Natural killer cell (primary cell): ENCODE results near the gene HCST. TPM values are rescaled to one million over a fixed set of nuclear protein-coding genes. Genes with fewer than 3 reads are reported as not detected.

Experiments used
- ATAC-seq, 3 donors: fragments of 150-1000 bp in 2 of 3; fragments of 200-7000 bp in 1 of 3; cut with Tn5 transposase; 1 replicate in 1 of 3; 2 replicates in 2 of 3; pipeline ENCODE4 v1.10.0; 2021; ENCODE audit warnings: mild to moderate bottlenecking in 2 of 3, moderate library complexity in 2 of 3
- DNase-seq, 2 donors: peaks; one replicate each; pipeline versions ENCODE4 v3.0.0 to v3.0.0-alpha.2; 2013 to 2021; ENCODE audit warnings: mixed read lengths in 1 of 2
- H3K27ac ChIP-seq: one replicate; pipeline ENCODE4 v1.5.1; 2013; ENCODE audit warnings: mild to moderate bottlenecking, low read length
- H3K27me3 ChIP-seq: one replicate; pipeline ENCODE4 v1.6.1; 2013; ENCODE audit warnings: low read length; ENCODE audit not compliant: control insufficient read depth, insufficient read depth
- H3K36me3 ChIP-seq: one replicate; pipeline ENCODE4 v1.6.1; 2013; ENCODE audit warnings: low read length; ENCODE audit not compliant: control insufficient read depth, insufficient read depth
- H3K4me1 ChIP-seq: one replicate; pipeline ENCODE4 v1.6.1; 2013; ENCODE audit warnings: low read length; ENCODE audit not compliant: control insufficient read depth, insufficient read depth
- H3K4me3 ChIP-seq: one replicate; pipeline ENCODE4 v1.5.1; 2013; ENCODE audit warnings: low read length
- H3K9me3 ChIP-seq: one replicate; pipeline ENCODE4 v1.6.1; 2013; ENCODE audit warnings: low read length; ENCODE audit not compliant: control insufficient read depth, insufficient read depth
- H3K27ac Mint-ChIP-seq, 2 donors: one replicate each; pipeline ENCODE4 v1.8.0; 2022; ENCODE audit warnings: mild to moderate bottlenecking in 2 of 2, mixed read lengths in 2 of 2, moderate library complexity in 1 of 2
- H3K27me3 Mint-ChIP-seq, 2 donors: one replicate each; pipeline ENCODE4 v1.8.0; 2022; ENCODE audit warnings: low read depth in 2 of 2, mixed read lengths in 2 of 2
- H3K36me3 Mint-ChIP-seq: one replicate; pipeline ENCODE4 v1.8.0; 2022; ENCODE audit warnings: mixed read lengths
- H3K4me1 Mint-ChIP-seq, 2 donors: one replicate each; pipeline ENCODE4 v1.8.0; 2022; ENCODE audit warnings: mixed read lengths in 2 of 2
- H3K4me3 Mint-ChIP-seq: one replicate; pipeline ENCODE4 v1.8.0; 2022; ENCODE audit warnings: mild to moderate bottlenecking, moderate library complexity, mixed read lengths
- H3K9me3 Mint-ChIP-seq, 2 donors: one replicate each; pipeline ENCODE4 v1.8.0; 2022; ENCODE audit warnings: mixed read lengths in 2 of 2
- WGBS: methylation state at CpG from one replicate; pipeline ENCODE4 v1.1.7; 2013; ENCODE audit warnings: missing lambda C conversion rate; ENCODE audit not compliant: insufficient coverage; 5-methylcytosine and 5-hydroxymethylcytosine counted together
- intact Hi-C: fragments of 100-400 bp; cut with micrococcal nuclease; formaldehyde crosslinking; loops from one replicate; pipeline ENCODE4 v1.14.2; 2022
- total RNA-seq, 4 donors: library from RNA; stranded (reverse); fragments of 120-200 nt in 1 of 4; gene quantifications; one replicate each; pipeline versions ENCODE4 v1.2.3 to v1.2.4, GENCODE V29; 2013 to 2022
- TF ChIP-seq, protein P1 (sequence below): fragments of 200-600 bp; IDR thresholded peaks from one replicate; pipeline ENCODE4 v1.8.0; 2022; ENCODE audit warnings: antibody characterized with exemption

Gene HCST
- total RNA-seq, 3 donors from 2014 or later (not counting 1 experiment from before 2014, with no cell fraction given), result 281 to 307 (median 296) TPM

DNA sequence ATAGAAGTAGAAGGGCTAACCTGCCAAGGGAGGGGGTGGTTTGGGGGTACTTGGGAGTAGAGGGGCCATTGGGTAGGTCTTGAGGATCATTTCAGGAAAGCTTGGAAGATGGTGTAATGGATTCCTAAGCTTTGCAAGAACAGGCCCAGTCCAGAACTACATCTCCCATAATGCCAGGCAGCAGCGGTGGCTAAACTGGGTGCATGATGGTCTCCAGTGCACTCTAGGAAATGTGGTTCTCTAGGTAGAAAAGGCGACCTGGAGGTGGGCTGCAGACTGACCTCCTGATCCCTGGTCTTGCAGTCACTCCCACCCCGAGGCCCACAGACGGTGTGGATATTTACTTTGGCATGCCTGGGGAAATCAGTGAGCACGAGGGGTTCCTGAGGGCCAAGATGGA lies 30.1 kb upstream of the HCST start:
- 90% methylated on average over 5 of the region's 5 CpGs for WGBS
- Mint-ChIP-seq H3K27me3 (peaks cover 38 to 40% of the 10 kb centered on the region in 2 donors), H3K4me3 (no peak overlapping the region), H3K36me3 (no peaks in the 10 kb centered on the region), H3K9me3 (no peaks in the 10 kb centered on the region), H3K27ac (no peak overlapping the region), H3K4me1 (peaks cover 10 to 17% of the 10 kb centered on the region in 2 donors)
- no peak overlapping the region for H3K4me3 ChIP-seq
- H3K9me3 ChIP-seq, result no peaks in the 10 kb centered on the region
- peaks cover 35% of the 10 kb centered on the region for H3K27me3 ChIP-seq
- ATAC-seq (no peak), DNase-seq (no peak)
- no peaks in the 10 kb centered on the region for H3K36me3 ChIP-seq
- H3K27ac ChIP-seq, result no peak overlapping the region
- TF ChIP-seq, protein P1, sequence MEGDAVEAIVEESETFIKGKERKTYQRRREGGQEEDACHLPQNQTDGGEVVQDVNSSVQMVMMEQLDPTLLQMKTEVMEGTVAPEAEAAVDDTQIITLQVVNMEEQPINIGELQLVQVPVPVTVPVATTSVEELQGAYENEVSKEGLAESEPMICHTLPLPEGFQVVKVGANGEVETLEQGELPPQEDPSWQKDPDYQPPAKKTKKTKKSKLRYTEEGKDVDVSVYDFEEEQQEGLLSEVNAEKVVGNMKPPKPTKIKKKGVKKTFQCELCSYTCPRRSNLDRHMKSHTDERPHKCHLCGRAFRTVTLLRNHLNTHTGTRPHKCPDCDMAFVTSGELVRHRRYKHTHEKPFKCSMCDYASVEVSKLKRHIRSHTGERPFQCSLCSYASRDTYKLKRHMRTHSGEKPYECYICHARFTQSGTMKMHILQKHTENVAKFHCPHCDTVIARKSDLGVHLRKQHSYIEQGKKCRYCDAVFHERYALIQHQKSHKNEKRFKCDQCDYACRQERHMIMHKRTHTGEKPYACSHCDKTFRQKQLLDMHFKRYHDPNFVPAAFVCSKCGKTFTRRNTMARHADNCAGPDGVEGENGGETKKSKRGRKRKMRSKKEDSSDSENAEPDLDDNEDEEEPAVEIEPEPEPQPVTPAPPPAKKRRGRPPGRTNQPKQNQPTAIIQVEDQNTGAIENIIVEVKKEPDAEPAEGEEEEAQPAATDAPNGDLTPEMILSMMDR, result no peak
- H3K4me1 ChIP-seq, result peaks cover 19% of the 10 kb centered on the region
- intact Hi-C loops, result no loop called here

DNA sequence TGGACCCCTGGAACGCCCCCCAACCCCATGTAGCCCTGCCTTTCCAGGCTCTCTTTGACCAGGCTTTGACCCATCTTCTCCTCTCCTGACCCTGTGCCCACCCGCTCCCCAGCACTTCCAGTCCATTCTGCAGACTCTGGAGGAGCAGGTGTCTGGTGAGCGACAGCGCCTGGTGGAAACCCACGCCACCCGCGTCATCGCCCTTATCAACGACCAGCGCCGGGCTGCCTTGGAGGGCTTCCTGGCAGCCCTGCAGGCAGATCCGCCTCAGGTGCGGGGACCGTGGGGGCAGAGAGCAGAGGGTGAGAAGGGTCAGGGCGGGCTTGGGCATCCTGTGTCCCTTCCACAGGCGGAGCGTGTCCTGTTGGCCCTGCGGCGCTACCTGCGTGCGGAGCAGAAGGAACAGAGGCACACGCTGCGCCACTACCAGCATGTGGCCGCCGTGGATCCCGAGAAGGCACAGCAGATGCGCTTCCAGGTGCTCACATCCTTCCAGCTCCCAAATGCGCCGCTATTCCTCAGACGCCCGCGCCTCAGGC lies 27.9 kb upstream of the HCST start:
- no peaks in the 10 kb centered on the region for H3K36me3 ChIP-seq
- Mint-ChIP-seq H3K9me3 (no peaks in the 10 kb centered on the region), H3K4me3 (no peak overlapping the region), H3K4me1 (peaks cover 10% of the 10 kb centered on the region in 2 donors), H3K27ac (no peak overlapping the region), H3K36me3 (no peaks in the 10 kb centered on the region), H3K27me3 (peaks cover 38 to 39% of the 10 kb centered on the region in 2 donors)
- ATAC-seq (no peak), DNase-seq (no peak)
- 93% methylated on average over 32 of the region's 32 CpGs for WGBS
- peaks cover 10% of the 10 kb centered on the region for H3K4me1 ChIP-seq
- intact Hi-C loops, result no loop called here
- H3K9me3 ChIP-seq, result no peaks in the 10 kb centered on the region
- peaks cover 29% of the 10 kb centered on the region for H3K27me3 ChIP-seq
- no peak overlapping the region for H3K4me3 ChIP-seq
- no peak overlapping the region for H3K27ac ChIP-seq
- TF ChIP-seq, protein P1, result no peak

DNA sequence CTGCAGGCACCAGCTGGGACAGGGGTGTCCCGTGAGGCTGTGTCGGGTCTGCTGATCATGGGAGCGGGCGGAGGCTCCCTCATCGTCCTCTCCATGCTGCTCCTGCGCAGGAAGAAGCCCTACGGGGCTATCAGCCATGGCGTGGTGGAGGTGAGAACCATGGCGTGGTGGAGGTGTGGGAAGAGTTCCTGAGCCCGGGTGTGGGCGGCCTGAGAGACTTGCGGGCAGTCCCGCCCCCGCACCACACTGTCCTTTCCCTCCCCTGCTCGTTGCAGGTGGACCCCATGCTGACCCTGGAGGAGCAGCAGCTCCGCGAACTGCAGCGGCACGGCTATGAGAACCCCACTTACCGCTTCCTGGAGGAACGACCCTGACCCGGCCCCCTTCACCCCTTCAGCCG lies 23.3 kb upstream of the HCST start:
- Mint-ChIP-seq H3K27me3 (peaks cover 22 to 29% of the 10 kb centered on the region in 2 donors), H3K4me3 (no peak overlapping the region), H3K9me3 (no peaks in the 10 kb centered on the region), H3K36me3 (no peaks in the 10 kb centered on the region), H3K27ac (no peak overlapping the region), H3K4me1 (peaks cover 12% of the 10 kb centered on the region in 2 donors)
- WGBS, result 32% methylated on average over 23 of the region's 23 CpGs
- ATAC-seq (no peak), DNase-seq (no peak)
- H3K27me3 ChIP-seq, result peaks cover 14% of the 10 kb centered on the region
- intact Hi-C loops, result no loop called here
- H3K36me3 ChIP-seq, result no peaks in the 10 kb centered on the region
- no peak overlapping the region for H3K4me3 ChIP-seq
- H3K4me1 ChIP-seq, result peaks cover 3% of the 10 kb centered on the region
- H3K27ac ChIP-seq, result no peak overlapping the region
- TF ChIP-seq, protein P1, result no peak
- H3K9me3 ChIP-seq, result no peaks in the 10 kb centered on the region

DNA sequence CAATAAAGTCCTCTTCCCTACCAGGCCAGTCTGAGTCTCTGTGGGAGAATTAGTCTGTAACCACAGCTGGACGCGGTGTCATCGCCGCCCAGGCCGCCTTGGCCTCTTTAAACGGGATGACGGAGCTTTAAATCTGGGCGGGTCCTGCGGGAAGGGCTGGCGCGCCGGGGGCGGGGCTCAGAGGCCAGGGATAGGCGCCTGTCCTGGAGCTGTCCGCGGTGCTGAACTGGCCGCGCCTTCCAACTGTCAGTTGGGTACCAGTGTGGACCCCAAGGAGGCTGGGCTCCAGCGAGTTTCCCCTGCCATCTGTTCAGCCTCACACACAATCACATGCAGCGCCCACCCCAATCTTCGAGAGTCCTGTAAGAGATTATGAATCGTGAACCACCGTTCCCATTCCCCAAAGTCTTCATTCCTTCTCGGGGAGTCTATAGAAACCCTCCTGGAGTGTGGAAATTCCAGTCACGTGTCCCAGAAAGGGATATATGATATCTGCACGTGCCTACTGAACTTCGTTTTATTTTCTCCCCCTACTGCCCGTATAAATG lies 22.5 kb upstream of the HCST start:
- Mint-ChIP-seq H3K27ac (peak overlapping the region in 1 of 2 donors; percentile 46), H3K4me1 (peaks cover 12% of the 10 kb centered on the region in 2 donors), H3K36me3 (no peaks in the 10 kb centered on the region), H3K9me3 (no peaks in the 10 kb centered on the region), H3K27me3 (peaks cover 22 to 28% of the 10 kb centered on the region in 2 donors), H3K4me3 (no peak overlapping the region)
- no peak overlapping the region for H3K4me3 ChIP-seq
- intact Hi-C loops, result no loop called here
- no peaks in the 10 kb centered on the region for H3K9me3 ChIP-seq
- H3K27me3 ChIP-seq, result peaks cover 14% of the 10 kb centered on the region
- H3K4me1 ChIP-seq, result peaks cover 3% of the 10 kb centered on the region
- DNase-seq (peak; percentile 68 to 85), ATAC-seq (peak; percentile 66 to 76 (median 72))
- H3K36me3 ChIP-seq, result no peaks in the 10 kb centered on the region
- TF ChIP-seq, protein P1, result no peak
- H3K27ac ChIP-seq, result no peak overlapping the region
- WGBS, result 6% methylated on average over 28 of the region's 28 CpGs
